HG02973 (cell line): Measurements from ENCODE around the gene PEX11B.
"Not testable (repeated sequence)": the region's sequence is repeated elsewhere in the genome, so short reads cannot be mapped to it uniquely, and the experiment has no call there.

ENCODE experiments used
- ATAC-seq: cut with Tn5 transposase; IDR thresholded peaks from one replicate; pipeline ENCODE4 v1.9.1; 2021; ENCODE audit warnings: moderate library complexity; ENCODE audit not compliant: unreplicated experiment

Gene PEX11B

DNA sequence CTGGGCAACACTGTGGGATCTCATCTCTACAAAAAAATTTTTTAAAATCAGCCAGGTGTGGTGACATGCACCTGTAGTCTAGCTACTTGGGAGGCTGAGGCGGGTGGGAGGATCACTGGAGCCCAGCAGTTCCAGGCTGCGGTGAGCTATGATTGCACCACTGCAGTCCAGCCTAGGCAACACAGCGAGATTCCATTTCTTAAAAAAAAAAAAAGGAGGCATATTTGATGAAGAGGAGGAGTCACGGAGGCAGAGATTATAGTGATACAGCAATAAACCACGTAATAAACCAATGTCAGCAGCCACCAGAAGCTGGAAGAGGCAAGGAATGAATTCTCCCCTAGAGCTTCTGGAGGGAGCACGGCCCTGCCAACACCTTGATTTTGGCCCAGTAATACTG is 35.3 kb upstream of the PEX11B start:
- ATAC-seq, result no peak

GRCh38 chr1:145952903-145953302 is 34.4 kb upstream of the PEX11B start:
- no peak for ATAC-seq

GRCh38 chr1:145951526-145951925 is 33.0 kb upstream of the PEX11B start:
- ATAC-seq, result no peak

- no peak for ATAC-seq
Measured at GRCh38 chr1:145949219-145949618, 30.7 kb upstream of the PEX11B start.

DNA sequence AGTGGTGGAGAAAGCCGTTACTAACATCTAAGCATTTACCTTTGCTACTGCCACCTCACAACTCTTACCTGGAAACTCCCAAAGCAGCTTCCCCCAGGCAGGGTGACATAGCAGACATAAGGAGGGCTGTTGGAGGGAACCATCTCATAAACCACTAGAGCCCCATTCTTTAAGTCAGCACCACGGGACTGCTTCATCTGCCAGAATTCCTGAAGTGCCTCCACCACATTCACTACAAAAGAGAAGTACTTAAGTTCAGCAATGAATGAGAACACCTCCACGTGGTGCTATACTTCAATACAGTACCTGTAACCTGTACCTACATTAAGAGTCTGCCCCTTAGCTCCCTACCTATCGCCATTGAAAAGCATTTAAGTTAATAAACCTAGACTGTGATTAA is 29.0 kb upstream of the PEX11B start:
- ATAC-seq, result no peak

DNA sequence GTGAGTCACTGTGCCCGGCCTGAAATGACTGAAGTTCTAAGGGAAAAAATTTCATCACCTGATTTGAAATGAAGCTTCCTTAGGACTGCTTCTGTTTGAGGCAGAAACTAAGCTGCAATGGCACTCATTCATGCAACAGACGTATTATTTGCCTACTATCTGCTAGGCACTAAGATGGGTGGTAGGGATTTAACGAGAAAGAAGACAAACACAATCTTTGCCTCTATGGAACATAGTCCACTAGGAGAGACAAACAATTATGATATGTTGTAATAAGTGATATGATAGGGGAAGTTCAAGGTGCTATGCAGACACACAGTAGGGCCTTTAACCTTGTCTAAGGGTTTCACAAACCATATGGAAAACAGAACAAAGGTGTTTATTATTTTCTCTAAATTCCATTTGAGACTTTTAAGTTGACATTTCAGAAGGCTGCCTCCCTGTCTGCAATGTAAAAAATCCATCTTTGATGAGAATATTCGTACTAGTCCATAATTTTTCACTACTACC is 28.0 kb upstream of the PEX11B start:
- ATAC-seq, result no peak

GRCh38 chr1:145944532-145944931 is 26.0 kb upstream of the PEX11B start:
- ATAC-seq, result no peak

DNA sequence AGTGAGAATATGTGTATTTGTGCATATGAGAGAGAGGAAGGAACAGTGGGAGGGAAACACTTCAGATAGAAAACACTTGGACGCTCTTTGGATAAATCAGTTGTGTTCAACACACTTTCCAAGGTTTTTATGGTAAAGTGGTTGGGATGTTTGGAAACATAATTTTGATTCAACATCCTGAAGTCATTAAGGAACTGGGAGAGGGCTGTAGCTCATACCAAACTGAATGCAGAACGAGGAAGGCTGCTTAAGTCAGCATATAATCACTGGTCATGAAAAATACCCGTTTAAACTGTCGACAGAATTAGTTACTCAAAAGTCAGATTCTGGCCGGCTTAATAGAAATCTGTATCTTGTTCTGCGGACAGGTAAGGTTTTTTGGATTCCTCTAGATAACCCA is 24.4 kb upstream of the PEX11B start:
- ATAC-seq, result no peak

GRCh38 chr1:145942405-145942804 is 23.9 kb upstream of the PEX11B start:
- no peak for ATAC-seq

DNA sequence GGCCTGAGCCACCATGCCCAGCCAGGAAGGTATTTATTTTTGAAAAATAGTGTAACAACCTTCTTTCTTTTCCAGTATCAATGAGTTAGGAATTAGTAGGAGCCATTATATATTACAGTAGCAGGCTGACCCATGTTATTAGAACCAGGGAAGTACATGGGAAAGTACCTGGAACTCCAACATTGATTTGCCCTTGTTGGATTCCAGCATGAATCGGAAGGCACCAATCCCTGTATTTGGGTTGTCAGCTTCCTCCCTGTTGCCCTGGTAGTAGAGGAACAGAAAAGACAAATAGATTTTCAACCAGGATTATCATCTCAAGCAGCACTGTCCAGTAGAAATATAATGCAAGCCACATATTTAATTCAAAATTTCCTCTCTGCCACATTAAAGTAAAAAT is 18.9 kb upstream of the PEX11B start:
- ATAC-seq, result no peak

DNA sequence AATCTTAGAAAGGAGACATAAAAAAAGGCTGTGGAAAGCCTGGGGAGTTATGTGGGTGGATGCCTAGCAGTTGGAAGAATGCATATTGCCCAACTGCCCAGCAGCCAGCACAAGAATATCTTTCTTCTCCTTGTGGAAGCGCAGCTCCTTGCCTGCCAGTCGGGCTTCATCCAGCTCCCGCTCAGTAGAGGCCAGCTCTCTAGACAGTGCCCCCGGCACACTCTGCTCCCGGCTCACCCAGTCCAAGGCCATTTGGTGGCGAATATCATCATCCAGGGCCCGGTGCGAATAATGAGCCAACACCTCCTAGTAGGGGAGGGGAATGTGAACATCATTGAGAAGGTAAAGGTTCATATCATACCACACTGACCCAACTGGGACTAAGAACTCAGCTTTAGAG is 17.7 kb upstream of the PEX11B start:
- no peak for ATAC-seq

DNA sequence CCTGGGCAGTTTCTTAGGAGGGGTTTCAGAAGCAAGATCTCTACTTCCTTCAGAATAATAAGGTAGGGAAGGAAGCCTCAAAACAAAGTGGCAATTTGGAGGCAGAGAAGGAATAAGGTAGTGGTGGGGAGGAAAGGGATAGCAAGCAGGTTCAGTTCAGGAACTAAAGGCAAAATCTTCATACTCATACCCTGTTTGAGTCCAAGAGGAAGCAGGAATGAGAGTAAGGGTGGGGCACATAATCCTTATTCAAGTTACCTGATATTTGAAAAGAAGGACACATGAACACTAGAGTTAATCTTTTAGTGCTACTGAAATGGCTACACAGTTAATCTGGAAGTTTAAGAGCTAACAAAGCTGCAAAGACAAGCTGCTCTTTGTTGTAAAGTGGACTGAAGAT is 17.2 kb upstream of the PEX11B start:
- ATAC-seq, result no peak

GRCh38 chr1:145932522-145933009 is 14.0 kb upstream of the PEX11B start:
- ATAC-seq, result not testable (repeated sequence)

DNA sequence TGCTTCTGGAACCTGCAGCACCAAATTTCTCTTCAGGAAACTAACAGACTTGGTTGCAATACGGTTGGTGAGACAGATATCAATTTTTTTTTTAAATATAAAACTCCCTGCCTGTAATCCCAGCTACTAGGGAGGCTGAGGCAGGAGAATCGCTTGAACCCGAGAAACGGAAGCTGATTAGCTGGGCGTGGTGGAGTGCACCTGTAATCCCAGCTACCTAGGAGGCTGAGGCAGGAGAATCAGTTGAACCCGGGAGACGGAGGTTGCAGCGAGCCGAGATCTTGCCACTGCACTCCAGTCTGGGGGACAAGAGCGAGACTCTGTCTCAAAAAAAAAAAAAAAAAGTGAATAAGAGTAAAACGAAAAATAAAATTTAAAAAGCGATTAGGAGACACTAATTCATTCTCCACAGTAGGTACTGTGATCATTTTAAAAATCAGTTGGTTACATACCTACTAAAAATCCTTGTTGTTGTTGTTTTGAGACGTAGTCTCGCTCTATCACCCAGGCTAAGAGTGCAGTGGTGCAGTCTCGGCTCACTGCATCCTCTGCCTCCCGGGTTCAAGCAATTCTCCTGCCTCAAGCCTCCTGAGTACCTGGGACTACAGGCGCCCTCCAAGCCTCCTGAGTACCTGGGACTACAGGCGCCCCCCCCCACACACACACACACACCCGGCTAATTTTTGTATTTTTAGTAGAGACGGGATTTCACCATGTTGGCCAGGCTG is 9.6 kb upstream of the PEX11B start:
- ATAC-seq, result no peak

DNA sequence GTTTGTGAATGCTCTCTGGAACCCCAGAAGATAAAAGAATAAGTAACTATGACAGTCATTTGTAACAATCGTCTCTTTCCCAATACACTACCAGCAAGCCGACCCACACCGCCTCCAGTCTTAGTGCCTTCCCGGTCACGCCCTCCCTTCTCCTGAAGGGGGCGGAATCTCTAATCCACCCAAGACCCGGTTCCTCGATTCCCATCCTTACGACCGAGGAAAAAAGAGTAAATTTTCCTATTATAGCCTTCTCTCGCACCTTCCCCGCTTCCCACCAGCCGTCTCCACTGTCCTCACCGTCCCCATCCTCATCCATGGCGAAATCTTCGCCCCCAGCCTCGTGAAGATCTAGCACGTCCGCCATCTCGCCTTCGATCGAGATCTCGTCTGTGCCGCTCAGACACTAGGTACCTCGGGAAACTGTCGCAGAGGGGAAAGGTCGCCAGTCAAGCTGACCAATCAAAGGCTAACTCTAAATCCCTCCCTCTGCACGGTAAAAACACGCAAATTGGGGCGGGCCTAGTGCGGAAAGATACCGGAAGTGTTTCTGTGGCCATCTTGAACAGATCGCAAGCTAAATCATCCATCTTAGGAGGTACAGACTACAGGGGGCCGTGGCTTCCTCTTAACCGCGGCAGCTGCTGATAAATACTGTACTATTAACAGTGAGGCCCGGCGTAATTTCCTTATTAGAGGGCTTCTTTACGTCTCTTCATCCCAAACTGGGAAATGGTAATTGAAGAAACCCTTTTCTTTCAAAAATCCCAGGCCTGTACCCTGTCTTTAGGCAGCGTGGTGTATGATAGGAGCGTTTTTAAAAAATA is 8.8 kb upstream of the PEX11B start, which contains the start of gene RBM8A:
TSS of gene RBM8A (minus strand) at position 422 of the 824 bp plus-strand sequence. CDS start at position 364, 58 bp downstream.
- ATAC-seq, result peak; percentile 89

- ATAC-seq, result peak; percentile 7
Measured at GRCh38 chr1:145926686-145927062, 8.2 kb upstream of the PEX11B start.

- no peak for ATAC-seq
Measured at GRCh38 chr1:145922266-145922665, 3.7 kb upstream of the PEX11B start.

DNA sequence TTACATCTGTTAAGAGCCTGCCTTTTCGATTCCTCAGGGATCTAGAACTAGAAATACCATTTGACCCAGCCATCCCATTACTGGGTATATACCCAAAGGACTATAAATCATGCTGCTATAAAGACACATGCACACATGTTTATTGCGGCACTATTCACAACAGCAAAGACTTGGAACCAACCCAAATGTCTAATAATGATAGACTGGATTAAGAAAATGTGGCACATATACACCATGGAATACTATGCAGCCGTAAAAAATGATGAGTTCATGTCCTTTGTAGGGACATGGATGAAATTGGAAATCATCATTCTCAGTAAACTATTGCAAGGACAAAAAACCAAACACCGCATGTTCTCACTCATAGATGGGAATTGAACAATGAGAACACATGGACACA is 1.8 kb upstream of the PEX11B start:
- not testable (repeated sequence) for ATAC-seq

DNA sequence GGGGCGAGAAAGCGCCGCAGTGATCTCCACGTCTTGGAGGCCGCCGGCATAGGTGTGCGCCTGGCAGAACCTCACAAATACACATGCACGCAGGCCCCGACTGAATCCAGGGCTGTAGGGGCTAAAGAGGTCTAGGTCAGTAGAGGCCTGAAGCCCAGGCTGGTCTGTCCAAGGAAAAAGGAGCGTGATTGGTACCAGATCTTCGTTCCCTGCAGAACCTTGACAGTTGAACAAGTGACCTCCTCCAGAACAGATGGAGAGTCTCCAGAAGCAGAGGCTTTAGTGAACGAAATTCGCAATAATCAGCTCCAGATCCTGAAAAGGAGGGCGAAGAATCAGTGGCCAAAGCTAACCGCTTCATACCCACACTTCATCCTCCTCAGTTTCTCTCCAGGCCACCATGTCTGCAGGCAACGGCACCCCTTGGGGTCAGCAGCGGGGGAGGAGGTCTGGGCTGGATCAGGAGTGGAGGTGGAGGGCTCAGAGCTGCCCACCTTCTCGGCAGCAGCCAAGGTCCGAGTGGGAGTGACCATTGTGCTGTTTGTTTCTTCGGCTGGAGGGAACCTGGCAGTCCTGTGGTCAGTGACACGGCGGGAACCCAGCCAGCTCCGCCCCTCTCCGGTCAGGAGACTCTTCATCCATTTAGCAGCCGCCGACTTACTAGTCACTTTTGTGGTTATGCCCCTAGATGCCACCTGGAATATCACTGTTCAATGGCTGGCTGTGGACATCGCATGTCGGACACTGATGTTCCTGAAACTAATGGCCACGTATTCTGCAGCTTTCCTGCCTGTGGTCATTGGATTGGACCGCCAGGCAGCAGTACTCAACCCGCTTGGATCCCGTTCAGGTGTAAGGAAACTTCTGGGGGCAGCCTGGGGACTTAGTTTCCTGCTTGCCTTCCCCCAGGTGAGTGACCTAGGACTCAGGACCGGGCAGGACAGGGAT is 749 bp upstream of the PEX11B start:
- ATAC-seq, result peak; percentile 68

DNA sequence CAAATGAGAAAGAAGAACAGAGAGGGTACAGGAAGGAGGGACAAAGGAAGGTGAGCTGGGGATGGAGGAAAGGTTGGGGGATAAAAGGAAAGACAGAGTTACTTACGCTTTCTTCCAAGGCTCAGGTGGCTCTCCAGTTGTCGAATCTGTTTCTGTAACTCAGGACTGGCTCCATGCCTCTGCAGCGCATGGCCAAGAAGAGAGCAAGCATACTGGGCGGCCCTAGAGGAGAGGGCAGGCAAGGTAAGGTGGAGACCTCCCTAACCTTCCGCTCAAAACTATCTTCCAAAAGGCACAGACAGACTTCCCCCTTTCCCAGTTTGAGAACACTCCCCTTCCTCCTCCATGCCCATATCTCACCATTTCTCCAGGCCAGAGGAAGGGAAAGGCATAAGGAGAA is 922 bp downstream of the PEX11B start:
- no peak for ATAC-seq

GRCh38 chr1:145916745-145917144 is 1.8 kb downstream of the PEX11B start:
- ATAC-seq, result no peak
